GM18861 (cell line): Measurements from ENCODE around the gene NLK.
"Not testable (repeated sequence)": the region's sequence is repeated elsewhere in the genome, so short reads cannot be mapped to it uniquely, and the experiment has no call there.

Experiments
- ATAC-seq: cut with Tn5 transposase; IDR thresholded peaks from one replicate; pipeline ENCODE4 v1.9.1; 2021; ENCODE audit not compliant: unreplicated experiment

Gene NLK

DNA sequence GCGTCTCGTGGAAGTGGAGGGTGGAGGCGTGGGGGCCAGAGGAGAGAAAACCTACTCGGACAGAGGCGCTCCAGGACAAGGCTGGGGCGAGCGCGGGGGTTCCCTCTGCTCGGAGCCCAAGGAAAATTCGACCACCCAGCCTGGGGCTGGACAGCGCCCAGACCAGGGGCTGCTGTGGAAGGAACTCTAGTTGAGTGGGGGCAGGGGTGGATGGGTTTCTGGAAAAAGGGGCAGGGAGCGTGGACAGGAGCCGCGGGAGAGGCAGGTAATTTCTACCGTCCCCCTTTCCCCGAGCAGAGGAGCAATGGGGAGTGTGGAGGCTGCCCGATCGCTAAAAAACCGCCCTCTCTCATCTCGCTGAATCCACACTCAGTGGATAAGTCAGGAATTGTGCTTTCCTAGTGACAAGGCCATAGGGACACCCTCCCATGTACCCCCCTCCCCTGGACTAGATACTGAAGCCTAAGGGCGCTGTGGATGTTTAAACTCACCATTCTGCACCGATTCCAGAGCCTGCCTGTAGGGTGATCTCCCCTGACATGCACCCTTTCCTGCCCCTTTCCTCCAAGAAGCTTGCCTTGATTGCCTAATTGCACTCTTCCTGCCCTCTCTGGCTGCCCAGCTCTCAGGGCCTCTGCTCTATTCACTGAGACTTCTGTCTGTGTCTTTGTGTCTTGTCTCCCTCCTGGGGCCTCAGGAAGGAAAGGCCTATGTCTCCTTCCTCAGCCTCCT is 185.8 kb downstream of the NLK start:
- ATAC-seq, result no peak

DNA sequence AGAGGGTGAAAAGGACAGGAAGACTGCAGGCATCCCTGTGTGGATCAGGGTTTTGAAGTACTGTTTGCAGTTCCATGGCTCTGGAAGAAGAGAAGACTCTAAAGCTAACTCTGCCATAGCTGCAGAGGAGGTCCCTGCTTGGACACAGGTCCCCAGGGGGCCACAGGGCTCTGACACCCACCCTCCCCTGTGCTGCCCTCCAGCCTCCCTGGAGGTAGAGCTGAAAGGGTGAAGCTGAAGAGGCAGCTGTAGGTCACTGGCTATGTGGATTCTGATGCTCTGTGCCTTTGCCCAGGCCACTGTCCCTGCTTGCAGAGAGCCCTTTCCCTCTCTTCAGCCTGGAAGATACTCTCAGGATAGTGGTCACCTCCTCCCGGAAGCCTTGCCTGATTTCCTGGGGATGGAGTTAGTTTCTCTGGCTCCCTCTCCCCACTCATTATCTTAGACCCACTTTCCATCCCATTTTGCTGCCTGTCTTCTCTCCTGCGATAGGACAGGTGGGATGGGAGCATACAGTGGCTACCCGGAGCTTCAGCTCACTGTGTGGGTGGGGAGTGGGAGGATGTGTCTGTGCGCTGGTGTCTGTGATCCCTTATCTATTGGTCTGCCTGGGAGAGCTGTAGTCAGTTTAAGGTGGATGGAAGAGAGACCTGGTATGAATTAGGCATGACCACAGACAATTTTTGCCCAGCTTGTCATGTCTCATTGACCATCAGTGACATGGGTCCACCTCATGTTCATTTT is 186.7 kb downstream of the NLK start:
- ATAC-seq, result no peak

DNA sequence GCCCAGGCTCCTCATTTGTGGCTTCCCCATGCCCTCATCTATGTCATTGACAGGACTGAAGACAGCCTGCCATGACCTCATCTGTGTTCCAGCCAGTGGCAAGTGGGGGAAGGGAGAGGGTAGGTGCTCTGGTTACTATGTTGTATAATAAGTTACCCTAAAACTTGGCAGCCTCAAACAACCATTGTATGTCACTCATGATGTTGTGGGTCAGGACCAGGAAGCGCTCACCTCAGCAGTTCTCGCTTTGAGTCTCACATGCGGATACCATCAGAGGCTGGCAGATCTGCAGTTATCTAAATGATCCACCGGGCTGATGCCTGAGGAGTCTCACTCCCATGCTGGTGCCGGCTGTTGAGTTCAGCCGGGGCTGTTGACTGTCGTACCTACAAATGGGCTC is 187.5 kb downstream of the NLK start:
- no peak for ATAC-seq

DNA sequence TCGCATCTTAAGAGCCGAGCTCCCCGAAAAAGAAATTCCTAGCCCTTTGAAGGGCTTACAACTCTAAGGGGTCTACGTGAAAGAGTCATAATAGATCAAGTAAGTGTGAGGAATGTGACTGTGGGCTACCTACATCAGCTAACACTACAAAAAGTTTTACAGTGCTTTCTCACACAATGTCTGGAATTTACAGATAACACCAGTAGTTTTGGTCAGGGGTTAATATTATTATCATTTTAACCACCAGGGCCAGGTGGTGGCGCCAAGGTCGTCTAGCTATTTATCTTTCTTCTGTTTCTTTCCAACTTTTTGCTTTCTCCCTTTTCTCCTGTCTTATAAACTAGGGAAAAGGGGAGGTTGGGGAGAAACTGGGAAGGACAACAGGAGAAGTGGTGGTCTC is 188.1 kb downstream of the NLK start:
- ATAC-seq, result not testable (repeated sequence)

DNA sequence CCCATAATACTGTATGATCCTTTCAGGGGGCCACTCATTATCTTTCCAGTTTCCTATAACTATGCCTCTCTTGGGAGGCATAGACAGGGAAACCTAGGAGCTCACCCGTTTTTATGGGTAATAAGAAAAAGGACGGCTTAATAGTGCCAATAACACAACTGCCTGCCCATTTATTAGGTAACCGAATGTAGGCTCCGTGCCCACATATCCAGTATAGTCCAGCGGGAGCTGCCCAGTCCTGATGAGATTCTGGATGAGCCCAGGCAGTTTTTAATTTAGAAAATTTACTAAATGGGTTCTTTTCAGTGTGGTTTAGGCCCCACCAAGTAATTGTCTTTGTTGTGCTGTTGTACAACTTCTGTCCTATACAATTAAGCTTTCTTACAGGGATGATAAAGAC is 189.1 kb downstream of the NLK start:
- not testable (repeated sequence) for ATAC-seq

DNA sequence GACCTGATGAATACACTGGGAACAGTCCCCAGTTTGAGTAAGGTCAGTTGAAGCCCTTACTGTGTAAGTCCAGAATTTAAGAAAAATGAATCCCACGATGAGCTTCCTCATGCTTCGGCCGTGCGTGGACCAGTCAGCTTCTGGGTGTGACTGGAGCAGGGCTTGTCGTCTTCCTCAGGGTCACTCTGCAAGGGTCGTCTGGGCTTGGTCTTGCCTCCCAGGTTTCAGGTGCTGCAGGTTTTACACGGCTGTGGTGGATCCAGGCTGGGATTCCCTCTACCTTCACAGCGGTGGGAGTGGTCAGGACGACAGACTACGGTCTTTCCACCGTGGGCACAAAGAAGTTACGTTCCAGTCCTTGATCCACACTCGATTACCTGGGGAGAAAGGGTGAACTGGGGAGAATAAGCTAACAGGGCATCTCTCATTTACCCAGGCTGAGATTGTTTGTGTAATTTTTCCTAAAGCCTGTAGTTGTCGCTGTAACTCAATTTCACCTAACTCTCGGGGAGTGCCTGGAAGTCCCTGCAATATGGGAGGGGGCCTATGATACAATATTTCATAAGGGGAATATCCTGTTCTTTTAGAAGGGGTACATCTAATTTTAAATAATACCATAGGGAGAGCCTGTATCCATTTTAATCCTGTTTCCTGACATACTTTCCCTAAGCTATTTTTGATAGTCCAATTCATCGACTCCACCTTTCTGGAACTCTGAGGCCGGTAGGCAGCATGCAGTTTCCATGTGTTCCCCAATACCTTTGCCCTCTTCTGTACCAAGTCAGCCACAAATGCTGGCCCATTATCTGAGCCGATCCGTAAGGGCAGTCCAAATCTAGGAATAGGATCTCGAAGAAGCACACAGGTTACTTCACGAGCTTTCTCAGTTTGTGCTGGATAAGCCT is 190.7 kb downstream of the NLK start:
- not testable (repeated sequence) for ATAC-seq

DNA sequence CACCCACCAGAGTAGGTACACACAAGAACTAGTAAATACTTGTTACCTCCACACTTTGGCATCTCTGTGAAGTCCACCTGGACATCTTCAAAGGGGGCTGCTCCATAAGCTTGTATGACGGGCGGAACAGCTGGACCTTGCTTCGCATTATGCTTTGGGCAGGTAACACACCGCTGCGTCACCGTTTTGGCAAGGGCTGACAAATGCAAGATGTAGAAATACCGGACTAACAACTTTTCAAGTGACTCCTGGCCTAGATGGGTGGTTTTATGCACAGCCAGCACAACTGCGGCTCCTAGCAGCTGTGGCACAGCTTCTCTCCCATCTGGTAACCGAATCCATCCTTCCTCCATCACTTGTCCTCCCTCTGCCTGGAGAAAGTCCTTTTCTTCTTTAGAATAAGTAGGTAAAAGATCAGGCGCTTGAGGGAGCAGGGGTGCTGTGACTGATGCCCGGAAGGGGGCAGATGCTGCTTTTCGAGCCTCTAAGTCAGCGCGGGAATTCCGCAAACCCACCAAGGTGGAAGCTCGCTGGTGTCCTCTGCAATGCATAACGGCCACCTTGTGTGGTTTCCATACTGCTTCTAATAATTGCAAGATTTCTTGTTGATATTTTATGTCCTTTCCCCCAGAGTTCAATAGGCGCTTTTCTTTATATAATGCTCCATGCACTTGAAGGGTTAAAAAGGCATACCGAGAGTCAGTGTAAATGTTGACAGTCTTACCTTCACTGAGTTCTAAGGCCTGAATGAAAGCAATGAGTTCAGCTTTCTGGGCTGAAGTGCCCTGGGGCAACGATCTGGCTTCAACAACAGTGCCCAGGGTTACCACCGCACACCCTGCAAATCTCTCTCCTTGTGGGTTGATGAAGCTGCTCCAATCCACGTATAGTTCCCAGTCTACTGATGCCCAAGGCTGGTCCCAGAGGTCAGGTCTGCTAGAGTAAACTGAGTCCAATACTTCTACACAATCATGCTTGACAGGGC is 191.7 kb downstream of the NLK start:
- ATAC-seq, result not testable (repeated sequence)

DNA sequence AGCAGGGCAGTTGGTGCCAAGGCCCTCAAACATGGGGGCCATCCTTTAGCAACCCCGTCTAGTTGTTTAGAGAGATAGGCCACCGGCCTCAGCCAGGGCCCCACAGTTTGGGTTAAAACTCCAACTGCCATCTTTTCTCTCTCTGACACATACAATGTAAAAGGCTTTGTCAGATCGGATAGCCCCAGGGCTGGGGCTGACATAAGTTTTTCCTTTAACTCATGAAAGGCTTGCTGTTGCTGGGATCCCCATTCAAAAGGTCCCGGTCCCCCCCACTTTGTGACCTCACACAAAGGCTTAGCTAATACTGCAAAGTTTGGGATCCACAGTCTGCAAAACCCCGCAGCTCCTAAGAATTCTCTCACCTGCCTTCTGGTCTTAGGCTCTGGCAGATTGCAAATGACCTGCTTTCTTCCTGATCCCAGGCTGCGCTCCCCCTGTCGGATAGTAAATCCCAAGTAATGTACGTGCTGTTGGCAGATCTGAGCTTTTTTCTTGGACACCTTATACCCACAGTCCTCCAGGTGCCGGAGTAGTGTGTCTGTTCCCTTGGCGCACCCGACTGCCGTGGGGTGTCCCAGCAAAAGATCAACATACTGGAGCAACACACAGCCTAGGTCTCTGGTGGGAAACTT is 192.7 kb downstream of the NLK start:
- ATAC-seq, result not testable (repeated sequence)

DNA sequence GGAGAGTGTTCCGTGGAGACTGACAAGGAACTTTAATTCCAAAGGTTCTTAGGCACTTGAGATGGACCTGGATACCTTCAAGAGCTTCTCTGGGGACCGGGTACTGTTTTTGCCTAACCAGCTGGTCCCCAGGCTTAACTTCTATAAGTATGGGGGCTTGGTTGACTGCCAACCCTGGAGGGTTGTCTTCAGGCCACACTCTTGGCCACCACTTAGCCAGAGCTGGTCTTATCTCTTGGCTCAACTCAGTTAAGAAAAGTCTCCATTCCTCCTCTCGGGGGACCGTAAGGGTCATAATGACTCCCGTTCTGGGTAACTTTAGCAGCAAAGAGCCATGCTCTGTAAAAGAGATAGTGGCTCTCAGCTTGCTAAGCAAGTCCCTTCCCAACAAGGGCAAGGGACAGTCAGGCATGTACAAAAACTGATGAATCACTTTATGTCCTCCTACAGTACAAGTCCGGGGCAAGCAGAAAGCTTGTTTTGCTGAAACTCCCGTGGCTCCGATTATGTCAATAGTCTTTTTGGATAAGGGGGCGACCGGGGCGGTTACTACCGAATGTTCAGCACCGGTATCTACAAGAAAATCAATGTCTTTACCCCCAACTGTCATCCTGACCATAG is 193.7 kb downstream of the NLK start:
- ATAC-seq, result not testable (repeated sequence)

DNA sequence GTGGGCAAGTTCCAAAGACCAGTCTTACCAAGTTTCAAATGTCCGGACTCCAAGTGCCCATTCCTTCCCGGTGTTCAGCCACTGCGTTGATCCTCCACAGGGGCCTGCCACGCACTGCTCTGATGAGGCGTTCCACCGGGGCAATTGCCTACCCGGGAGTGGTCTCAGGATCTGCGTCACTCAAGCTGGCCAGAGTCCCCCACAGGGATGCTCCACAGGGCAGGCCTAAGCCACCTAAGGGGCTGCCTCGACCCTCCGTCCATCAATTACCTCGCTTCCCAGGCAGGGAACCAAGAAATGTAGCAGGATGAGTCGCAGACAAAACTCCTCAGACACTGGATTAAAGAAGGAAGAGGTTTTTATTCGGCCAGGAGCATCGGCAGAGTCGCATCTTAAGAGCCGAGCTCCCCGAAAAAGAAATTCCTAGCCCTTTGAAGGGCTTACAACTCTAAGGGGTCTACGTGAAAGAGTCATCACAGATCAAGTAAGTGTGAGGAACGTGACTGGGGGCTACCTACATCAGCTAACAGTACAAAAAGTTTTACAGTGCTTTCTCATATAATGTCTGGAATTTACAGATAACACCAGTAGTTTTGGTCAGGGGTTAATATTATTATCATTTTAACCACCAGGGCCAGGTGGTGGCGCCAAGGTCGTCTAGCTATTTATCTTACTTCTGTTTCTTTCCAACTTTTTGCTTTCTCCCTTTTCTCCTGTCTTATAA is 196.2 kb downstream of the NLK start:
- ATAC-seq, result not testable (repeated sequence)

DNA sequence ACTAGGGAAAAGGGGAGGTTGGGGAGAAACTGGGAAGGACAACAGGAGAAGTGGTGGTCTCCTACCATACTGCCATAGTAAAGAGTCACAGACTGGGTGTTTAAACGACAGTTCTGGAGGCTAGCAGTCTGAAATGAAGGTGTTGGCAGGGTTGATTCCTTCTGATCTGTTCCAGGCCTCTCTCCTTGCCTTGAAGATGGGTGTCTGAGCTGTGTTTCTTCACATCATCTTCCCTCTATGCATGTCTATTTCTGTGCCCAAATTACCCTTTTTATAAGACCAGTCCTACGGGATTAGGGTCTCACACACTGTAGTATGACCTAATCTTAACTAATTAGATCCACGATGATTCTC is 196.8 kb downstream of the NLK start:
- ATAC-seq, result no peak

DNA sequence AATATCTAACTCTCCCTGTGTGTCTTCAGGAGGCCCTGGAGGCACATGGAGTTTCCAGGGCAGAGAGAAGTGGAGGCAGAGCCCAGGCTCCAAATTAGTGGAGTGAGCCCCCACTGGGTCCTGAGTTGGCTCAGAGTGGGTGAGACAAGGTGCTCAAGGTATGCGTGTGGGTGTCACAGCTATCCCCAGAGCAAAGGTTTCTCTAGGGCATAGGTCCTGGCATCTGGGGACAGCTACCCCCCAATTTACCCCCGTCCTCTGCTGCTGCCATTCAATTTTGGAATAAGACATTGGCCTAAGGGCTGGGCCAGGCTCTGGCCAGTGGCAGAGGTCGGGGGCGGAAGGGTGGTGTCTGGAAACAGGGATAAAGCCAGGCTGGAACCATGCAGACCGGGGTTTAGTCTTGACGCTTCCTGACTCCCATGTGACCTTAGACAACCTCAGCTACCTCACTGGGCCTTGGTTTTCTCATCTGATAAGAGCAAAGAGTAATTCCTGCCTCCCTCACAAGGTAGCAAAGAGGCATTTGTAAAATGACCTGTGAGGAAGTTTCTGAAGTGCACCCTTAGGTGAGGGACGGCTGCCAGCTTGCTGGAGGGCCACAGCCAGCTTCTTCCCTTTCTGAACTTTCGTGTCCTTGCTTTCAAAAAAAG is 198.3 kb downstream of the NLK start:
- no peak for ATAC-seq

DNA sequence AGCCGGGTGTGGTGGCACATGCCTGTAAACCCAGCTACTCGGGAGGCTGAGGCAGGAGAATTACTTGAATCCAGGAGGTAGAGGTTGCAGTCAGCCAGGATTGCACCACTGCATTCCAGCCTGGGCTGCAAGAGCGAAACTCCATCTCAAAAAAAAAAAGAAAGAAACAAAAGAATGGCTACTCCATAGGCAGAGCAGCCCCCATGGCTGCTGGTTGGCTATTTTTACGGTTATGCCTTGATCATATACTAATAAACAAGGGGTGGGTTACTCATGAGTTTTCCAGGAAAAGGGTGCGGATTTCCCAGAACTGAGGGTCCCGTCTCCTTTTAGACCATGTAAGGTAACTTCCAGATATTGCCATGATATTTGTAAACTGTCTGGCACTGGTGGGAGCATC is 200.3 kb downstream of the NLK start:
- no peak for ATAC-seq

DNA sequence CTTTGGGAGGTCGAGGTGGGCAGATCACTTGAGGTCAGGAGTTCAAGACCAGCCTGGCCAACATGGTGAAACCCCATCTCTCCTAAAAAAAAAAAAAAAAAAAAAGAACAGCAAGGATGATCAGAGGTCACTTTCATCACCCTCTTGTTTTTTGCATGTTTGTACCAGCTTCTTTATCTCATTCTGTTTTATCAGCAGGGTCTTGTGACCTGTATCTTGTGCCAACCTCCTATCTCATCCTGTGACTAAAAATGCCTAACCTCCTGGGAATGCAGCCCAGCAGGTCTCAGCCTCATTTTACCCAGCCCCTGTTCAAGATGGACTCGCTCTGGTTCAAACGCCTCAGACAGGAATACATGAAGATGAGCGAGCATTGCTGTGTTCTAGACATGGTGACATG is 200.8 kb downstream of the NLK start:
- ATAC-seq, result not testable (repeated sequence)

DNA sequence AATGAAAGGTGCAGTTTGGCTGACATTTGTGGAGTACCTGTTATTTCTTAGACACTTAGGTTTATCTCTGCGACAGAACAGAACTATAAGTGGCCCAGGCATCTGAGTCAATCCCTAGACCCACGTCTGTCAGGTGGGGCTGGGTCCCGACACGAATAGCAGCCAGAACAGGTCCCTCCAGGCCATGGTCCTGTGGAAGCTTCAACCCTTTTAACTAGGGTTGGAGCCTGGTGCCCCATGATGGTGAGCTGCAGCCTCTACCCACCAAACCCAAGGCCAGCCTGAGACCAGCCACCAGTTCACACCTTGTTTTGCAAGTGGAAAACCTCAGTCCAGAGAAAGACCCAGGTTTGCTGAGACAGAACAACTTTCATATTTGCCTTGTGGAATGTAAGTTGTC is 202.0 kb downstream of the NLK start:
- no peak for ATAC-seq
